Lower leg skin (tissue), 4 donors: ENCODE results near the gene PPP2R5E. TPM values are rescaled to one million over a fixed set of nuclear protein-coding genes. Genes with fewer than 3 reads are reported as not detected.

Source experiments
- DNase-seq, 2 donors: peaks; one replicate each; pipeline ENCODE4 v3.0.0-alpha.2; 2019; ENCODE audit warnings: low spot score in 2 of 2
- H3K4me3 ChIP-seq: fragments of 200-600 bp; sonication (generic); 2 replicates; pipeline ENCODE4 v1.5.1; 2017; ENCODE audit warnings: mild to moderate bottlenecking, low read depth; ENCODE audit not compliant: poor library complexity, severe bottlenecking
- CTCF ChIP-seq, 3 donors: fragments of 450-650 bp; IDR thresholded peaks; one replicate each; pipeline ENCODE4 v1.5.1; 2016; ENCODE audit warnings: antibody characterized with exemption in 3 of 3, mild to moderate bottlenecking in 3 of 3, moderate library complexity in 2 of 3
- POLR2A ChIP-seq, 2 donors: fragments of 450-650 bp; IDR thresholded peaks; one replicate each; pipeline ENCODE4 v1.6.1; 2016 to 2017; ENCODE audit warnings: antibody characterized with exemption in 2 of 2, mild to moderate bottlenecking in 1 of 2, moderate library complexity in 1 of 2
- WGBS, 2 donors: methylation state at CpG; one replicate each; pipeline ENCODE4 v1.1.5; 2018; 5-methylcytosine and 5-hydroxymethylcytosine counted together
- intact Hi-C: fragments of 100-400 bp; cut with DNase I; formaldehyde crosslinking; loops from one replicate; pipeline ENCODE4 v1.15.0; 2023; ENCODE audit warnings: low total_unique reads
- total RNA-seq, 4 donors: library from RNA; depleted of rRNA; stranded (reverse); fragments of >200 nt; gene quantifications; one replicate each; pipeline ENCODE4 v1.1.0, GENCODE V29; 2016

The PPP2R5E gene
- total RNA-seq, 4 donors from 2014 or later, result 15.0 to 22.5 (median 18.2) TPM

GRCh38 chr14:63406333-63406732 is 136.8 kb downstream of the PPP2R5E start:
- WGBS, 2 donors, result 77 to 79% methylated on average over 9 of the region's 9 CpGs
- no peak for TF ChIP-seq CTCF (IDR thresholded peaks at IDR 0.05)
- TF ChIP-seq POLR2A (IDR thresholded peaks at IDR 0.05), result no peak
- DNase-seq, result no peak
- intact Hi-C loops, result no loop called here
- no peak overlapping the region for H3K4me3 ChIP-seq

GRCh38 chr14:63405715-63406114 is 137.5 kb downstream of the PPP2R5E start:
- no peak for DNase-seq
- intact Hi-C loops, result no loop called here
- H3K4me3 ChIP-seq, result no peak overlapping the region
- TF ChIP-seq CTCF (IDR thresholded peaks at IDR 0.05) (no peak), POLR2A (IDR thresholded peaks at IDR 0.05) (no peak)

GRCh38 chr14:63404906-63405305 is 138.3 kb downstream of the PPP2R5E start:
- TF ChIP-seq CTCF (IDR thresholded peaks at IDR 0.05) (no peak), POLR2A (IDR thresholded peaks at IDR 0.05) (no peak)
- intact Hi-C loops, result no loop called here
- no peak for DNase-seq
- H3K4me3 ChIP-seq, result no peak overlapping the region
- WGBS, 2 donors, result 84 to 85% methylated on average over 2 of the region's 2 CpGs

- TF ChIP-seq POLR2A (IDR thresholded peaks at IDR 0.05) (no peak), CTCF (IDR thresholded peaks at IDR 0.05) (no peak)
- WGBS, 2 donors, result 58 to 70% methylated on average over 2 of the region's 2 CpGs
- DNase-seq, result no peak
- no peak overlapping the region for H3K4me3 ChIP-seq
- intact Hi-C loops, result no loop called here
Observed at GRCh38 chr14:63401646-63402045, 141.5 kb downstream of the PPP2R5E start.

- no peak for TF ChIP-seq POLR2A (IDR thresholded peaks at IDR 0.05)
- TF ChIP-seq CTCF (IDR thresholded peaks at IDR 0.05), result no peak
- intact Hi-C loops, result loop anchor here (10.0 kb wide), 1 partner anchor 146 kb away; the partner anchor contains the start of gene PPP2R5E
- DNase-seq, result no peak
- 97 to 98% methylated on average over 3 of the region's 3 CpGs for whole genome bisulfite sequencing, 2 donors
- no peak overlapping the region for H3K4me3 ChIP-seq
Observed at GRCh38 chr14:63398952-63399351, 144.2 kb downstream of the PPP2R5E start.

GRCh38 chr14:63394841-63395240 is 148.3 kb downstream of the PPP2R5E start:
- H3K4me3 ChIP-seq, result no peak overlapping the region
- DNase-seq, result no peak
- WGBS, 2 donors, result 96 to 97% methylated on average over 1 of the region's 1 CpG
- TF ChIP-seq POLR2A (IDR thresholded peaks at IDR 0.05), result no peak
- no peak for TF ChIP-seq CTCF (IDR thresholded peaks at IDR 0.05)
- intact Hi-C loops, result loop anchor here (10.0 kb wide), 1 partner anchor 150 kb away; the partner anchor contains the start of gene PPP2R5E
